GM12878 (cell line): ENCODE data around the gene SLC35D2. TPM values are rescaled to one million over a fixed set of nuclear protein-coding genes. Genes with fewer than 3 reads are reported as not detected.
A peak's percentile ranks its signal among the peaks of the same experiment; 100 is the strongest.

Experiments
- ATAC-seq: fragments of 200-7000 bp; cut with Tn5 transposase; 3 replicates; pipeline ENCODE4 v1.9.1; 2020; ENCODE audit warnings: mild to moderate bottlenecking, moderate library complexity
- BruUV-seq: library from RNA; stranded (reverse); fragments of 400-500 nt; replicated peaks from 2 replicates; lab custom pipeline; 2021; lab: Mats Ljungman, UMichigan
- CTCF ChIA-PET: fragments of 300-600 bp; sonication (Branson Sonifier 250); formaldehyde crosslinking; extraction: SDS; loops from one replicate; lab custom pipeline; 2021; ENCODE audit warnings: inconsistent platforms; lab: Yijun Ruan, JAX
- POLR2A ChIA-PET: fragments of 350-600 bp; formaldehyde crosslinking; extraction: SDS; loops from one replicate; lab custom pipeline; 2021; ENCODE audit warnings: inconsistent platforms; lab: Charles Lee
- RAD21 ChIA-PET: fragments of 300-600 bp; sonication (Branson Sonifier 250); formaldehyde crosslinking; loops from one replicate; lab custom pipeline; 2023; ENCODE audit warnings: antibody characterized with exemption; ENCODE audit not compliant: unreplicated experiment; lab: Charles Lee
- SMC1A ChIA-PET: fragments of 300-600 bp; sonication (Branson Sonifier 250); formaldehyde crosslinking; loops from one replicate; lab custom pipeline; 2023; ENCODE audit not compliant: unreplicated experiment, uncharacterized antibody; lab: Charles Lee
- DNase-seq: peaks from one replicate; pipeline ENCODE4 v3.0.0-alpha.2; 2011; ENCODE audit warnings: low read depth, low spot score
- FAIRE-seq: peaks from 3 replicates; lab custom pipeline; 2011; peaks lifted over from hg19 to GRCh38; lab: Jason Lieb, UNC
- H2AFZ ChIP-seq: 2 replicates; pipeline ENCODE4 v1.6.0; 2011; ENCODE audit warnings: low read depth, low read length, control low read depth; ENCODE audit not compliant: control insufficient read depth
- H3K27ac ChIP-seq: 2 replicates; pipeline ENCODE4 v1.5.1; 2011; ENCODE audit warnings: control low read depth; ENCODE audit not compliant: control insufficient read depth, insufficient read depth
- H3K27me3 ChIP-seq, 2 experiments: replicated peaks in 1 of 2; 2 replicates each; pipeline versions ENCODE4 v1.6.0 to v1.6.1; 2011; ENCODE audit warnings: low read length in 1 of 2; ENCODE audit not compliant: control insufficient read depth in 2 of 2, insufficient read depth in 2 of 2
- H3K36me3 ChIP-seq, 2 experiments: 2 replicates each; pipeline ENCODE4 v1.5.1; 2011; ENCODE audit warnings: low read length in 1 of 2; ENCODE audit not compliant: control insufficient read depth in 2 of 2, insufficient read depth in 2 of 2
- H3K4me1 ChIP-seq: 2 replicates; pipeline ENCODE4 v1.6.1; 2011; ENCODE audit warnings: mild to moderate bottlenecking, low read length, moderate library complexity, mixed read lengths; ENCODE audit not compliant: control insufficient read depth, insufficient read depth
- H3K4me2 ChIP-seq: 2 replicates; pipeline ENCODE4 v1.6.0; 2011; ENCODE audit warnings: control low read depth; ENCODE audit not compliant: control insufficient read depth, insufficient read depth
- H3K4me3 ChIP-seq: fragments of 200-600 bp; sonication (generic); 2 replicates; pipeline ENCODE4 v1.5.1; 2016
- H3K79me2 ChIP-seq: 2 replicates; pipeline ENCODE4 v1.6.0; 2011; ENCODE audit warnings: low read length; ENCODE audit not compliant: control insufficient read depth, insufficient read depth
- H3K9ac ChIP-seq: 2 replicates; pipeline ENCODE4 v1.8.0; 2011; ENCODE audit warnings: low read length, control low read depth, mixed read lengths; ENCODE audit not compliant: control insufficient read depth, insufficient read depth
- H3K9me3 ChIP-seq: replicated peaks from 3 replicates; pipeline ENCODE4 v1.5.1; 2011; ENCODE audit warnings: mild to moderate bottlenecking, low read length; ENCODE audit not compliant: control insufficient read depth, insufficient read depth
- H4K20me1 ChIP-seq: 2 replicates; pipeline ENCODE4 v1.6.0; 2011; ENCODE audit not compliant: control insufficient read depth, insufficient read depth
- CBX3 ChIP-seq: fragments of 200-600 bp; sonication (generic); IDR thresholded peaks from 2 replicates; pipeline ENCODE4 v1.6.1; 2016; ENCODE audit warnings: low read depth, borderline replicate concordance
- IKZF1 ChIP-seq: fragments of 450-650 bp; conservative IDR thresholded peaks from 2 replicates; pipeline ENCODE4 v1.6.1; 2017; ENCODE audit warnings: antibody characterized with exemption, mild to moderate bottlenecking
- KLF5 ChIP-seq: fragments of 450-650 bp; IDR thresholded peaks from 2 replicates; pipeline ENCODE4 v1.6.1; 2014; ENCODE audit warnings: mild to moderate bottlenecking; ENCODE audit not compliant: partially characterized antibody
- MTA3 ChIP-seq: IDR thresholded peaks from 2 replicates; pipeline ENCODE4 v1.6.1; 2012; ENCODE audit warnings: low read length, inconsistent platforms, borderline replicate concordance
- PAX8 ChIP-seq: fragments of 450-650 bp; IDR thresholded peaks from 2 replicates; pipeline ENCODE4 v1.6.1; 2017; ENCODE audit warnings: mild to moderate bottlenecking, moderate library complexity
- TARDBP ChIP-seq: IDR thresholded peaks from 2 replicates; pipeline ENCODE4 v1.6.1; 2016; ENCODE audit warnings: borderline replicate concordance
- WGBS: methylation state at CpG from one replicate; pipeline ENCODE4 v1.1.6; 2016; ENCODE audit warnings: low lambda C conversion rate; ENCODE audit not compliant: insufficient replicate concordance, insufficient coverage; ENCODE audit errors: missing lambda C conversion rate; 5-methylcytosine and 5-hydroxymethylcytosine counted together
- in situ Hi-C: fragments of 300-500 bp; cut with MboI; formaldehyde crosslinking; loops from 9 replicates; pipeline ENCODE4 v1.14.3; 2018; ENCODE audit warnings: mixed read lengths
- intact Hi-C: fragments of 100-400 bp; cut with micrococcal nuclease; formaldehyde crosslinking; loops from one replicate; pipeline ENCODE4 v1.14.2; 2022; ENCODE audit not compliant: unreplicated experiment
- polyA plus RNA-seq, 11 experiments: library from polyadenylated mRNA; depleted of rRNA in 4 of 11; unstranded in 6 of 11; stranded (reverse) in 5 of 11; fragments of >200 nt; fragmentation: Nextera tagmentation in 4 of 11; fragmentation: Illumina TruSeq in 1 of 11; extraction: Ambion mirVana in 4 of 11; extraction: Trizol in 1 of 11; gene quantifications; 1 replicate in 1 of 11; 2 replicates in 10 of 11; pipeline versions ENCODE4 v1.2.1 to v1.2.3, GENCODE V29; 2011 to 2016; ENCODE audit warnings: inconsistent platforms in 2 of 11, missing spikeins in 2 of 11, low read depth in 1 of 11
- total RNA-seq, 4 experiments: library from RNA; depleted of rRNA in 3 of 4; stranded (reverse); fragments of >200 nt in 3 of 4; fragmentation: Illumina TruSeq in 1 of 4; extraction: Trizol in 1 of 4; gene quantifications; 2 replicates each; pipeline versions ENCODE4 v1.2.1 to v1.2.3, GENCODE V29; 2013 to 2021
- TF ChIP-seq, protein P1 (sequence below): fragments of 450-650 bp; IDR thresholded peaks from 2 replicates; pipeline ENCODE4 v1.6.1; 2017; ENCODE audit warnings: mild to moderate bottlenecking, moderate library complexity

Gene SLC35D2
- total and polyA plus RNA-seq, 10 of the 15 experiments (the other 5 are each of a cell fraction or from before 2014, with no cell fraction given) = 0.64 to 6.3 (median 3.5) TPM

DNA sequence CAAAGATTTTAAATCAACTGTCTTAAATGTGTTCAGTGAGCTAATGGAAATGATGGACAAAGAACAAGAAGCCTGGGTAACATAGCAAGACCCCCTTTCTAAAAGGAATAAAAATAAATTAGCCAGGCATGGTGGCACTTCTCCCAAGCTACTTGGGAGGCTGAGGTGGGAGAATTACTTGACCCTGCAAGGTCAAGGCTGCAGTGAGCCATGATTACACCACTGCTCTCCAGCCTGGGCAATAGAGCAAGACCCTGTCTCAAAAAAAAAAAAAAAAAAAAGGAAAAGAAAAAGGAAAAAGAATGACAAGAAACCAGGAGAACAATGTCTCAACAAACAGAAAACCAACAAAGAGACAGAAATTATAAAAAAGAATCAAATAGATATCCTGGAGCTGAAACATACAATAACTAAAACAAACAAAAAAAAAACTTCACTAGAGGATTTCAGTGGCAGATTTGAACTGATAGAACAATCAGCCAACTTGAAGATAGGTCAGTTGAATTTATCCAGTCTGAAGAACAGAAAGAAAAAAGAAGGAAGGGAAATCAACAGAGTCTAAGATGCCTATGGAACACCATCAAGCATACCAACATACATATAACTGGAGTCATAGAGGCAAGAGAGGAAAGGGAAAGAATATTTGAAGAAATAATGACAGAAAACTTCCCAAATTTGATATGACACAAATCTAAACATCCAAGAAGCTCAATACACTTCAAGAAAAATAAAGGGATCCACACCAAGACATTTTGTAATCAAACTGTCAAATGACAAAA lies 16.8 kb upstream of the SLC35D2 start:
- ChIA-PET SMC1A (interaction anchor here (1.1 to 2.2 kb wide), 4 partner anchors 9 to 19 kb away, joined by 3 to 14 read pairs (median 4); no protein-coding TSS in a partner anchor), RAD21 (interaction anchor here (1.8 kb wide), 1 partner anchor 9 kb away, joined by 4 read pairs; no protein-coding TSS in a partner anchor), POLR2A (interaction anchor here (0.7 to 1.3 kb wide), 5 partner anchors 9 to 79 kb away, joined by 3 to 4 read pairs (median 3); no protein-coding TSS in a partner anchor), CTCF (interaction anchor here (0.5 to 2.1 kb wide), 4 partner anchors 9 to 56 kb away, joined by 3 to 8 read pairs (median 3); no protein-coding TSS in a partner anchor)
- Histone ChIP-seq H3K4me1 (peaks cover 11% of the 10 kb centered on the region), H3K36me3 (no peaks in the 10 kb centered on the region; a peak in 1 of 4 replicates), H3K4me3 (no peak overlapping the region), H3K9ac (no peak overlapping the region), H3K4me2 (no peak overlapping the region), H3K9me3 (peaks cover 5% of the 10 kb centered on the region; the same call in 2 of the 3 replicates), H3K27me3 (no peaks in the 10 kb centered on the region), H2AFZ (0 out of 2 replicates have a peak overlapping the region, but pooled peaks have one; percentile 31), H3K27ac (peak overlapping the region; percentile 78; the same call in 1 of the 2 replicates), H3K79me2 (peaks cover 24% of the 10 kb centered on the region), H4K20me1 (no peaks in the 10 kb centered on the region)
- no peak for ATAC-seq
- no peak for DNase-seq
- BruUV-seq = no TSS peak
- FAIRE-seq = no peak
- in situ Hi-C loops = loop anchor here (25.0 kb wide), 1 partner anchor 1237 kb away; the partner anchor contains the start of genes NCBP1 and TSTD2
- no peak for TF ChIP-seq PAX8
- TF ChIP-seq CBX3 = 0 out of 2 replicates have a peak, but pooled peaks have one; percentile 72
- intact Hi-C loops = no loop called here

GRCh38 chr9:96399325-96399633 lies 15.8 kb upstream of the SLC35D2 start:
- no peak for TF ChIP-seq MTA3
- TF ChIP-seq, protein P1, sequence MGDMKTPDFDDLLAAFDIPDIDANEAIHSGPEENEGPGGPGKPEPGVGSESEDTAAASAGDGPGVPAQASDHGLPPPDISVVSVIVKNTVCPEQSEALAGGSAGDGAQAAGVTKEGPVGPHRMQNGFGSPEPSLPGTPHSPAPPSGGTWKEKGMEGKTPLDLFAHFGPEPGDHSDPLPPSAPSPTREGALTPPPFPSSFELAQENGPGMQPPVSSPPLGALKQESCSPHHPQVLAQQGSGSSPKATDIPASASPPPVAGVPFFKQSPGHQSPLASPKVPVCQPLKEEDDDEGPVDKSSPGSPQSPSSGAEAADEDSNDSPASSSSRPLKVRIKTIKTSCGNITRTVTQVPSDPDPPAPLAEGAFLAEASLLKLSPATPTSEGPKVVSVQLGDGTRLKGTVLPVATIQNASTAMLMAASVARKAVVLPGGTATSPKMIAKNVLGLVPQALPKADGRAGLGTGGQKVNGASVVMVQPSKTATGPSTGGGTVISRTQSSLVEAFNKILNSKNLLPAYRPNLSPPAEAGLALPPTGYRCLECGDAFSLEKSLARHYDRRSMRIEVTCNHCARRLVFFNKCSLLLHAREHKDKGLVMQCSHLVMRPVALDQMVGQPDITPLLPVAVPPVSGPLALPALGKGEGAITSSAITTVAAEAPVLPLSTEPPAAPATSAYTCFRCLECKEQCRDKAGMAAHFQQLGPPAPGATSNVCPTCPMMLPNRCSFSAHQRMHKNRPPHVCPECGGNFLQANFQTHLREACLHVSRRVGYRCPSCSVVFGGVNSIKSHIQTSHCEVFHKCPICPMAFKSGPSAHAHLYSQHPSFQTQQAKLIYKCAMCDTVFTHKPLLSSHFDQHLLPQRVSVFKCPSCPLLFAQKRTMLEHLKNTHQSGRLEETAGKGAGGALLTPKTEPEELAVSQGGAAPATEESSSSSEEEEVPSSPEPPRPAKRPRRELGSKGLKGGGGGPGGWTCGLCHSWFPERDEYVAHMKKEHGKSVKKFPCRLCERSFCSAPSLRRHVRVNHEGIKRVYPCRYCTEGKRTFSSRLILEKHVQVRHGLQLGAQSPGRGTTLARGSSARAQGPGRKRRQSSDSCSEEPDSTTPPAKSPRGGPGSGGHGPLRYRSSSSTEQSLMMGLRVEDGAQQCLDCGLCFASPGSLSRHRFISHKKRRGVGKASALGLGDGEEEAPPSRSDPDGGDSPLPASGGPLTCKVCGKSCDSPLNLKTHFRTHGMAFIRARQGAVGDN = no peak
- no peak for TF ChIP-seq KLF5
- no peak for TF ChIP-seq IKZF1
- TF ChIP-seq TARDBP = no peak
- TF ChIP-seq, all 136 proteins: peak for 0
- in situ Hi-C loops (no loop called here), intact Hi-C loops (no loop called here)
- ChIA-PET RAD21 (interaction anchor here (1.6 to 1.8 kb wide), 2 partner anchors 10 to 14 kb away, joined by 4 to 8 read pairs; no protein-coding TSS in a partner anchor), SMC1A (interaction anchor here (0.7 to 2.2 kb wide), 5 partner anchors 10 to 70 kb away, joined by 3 to 14 read pairs (median 3); no protein-coding TSS in a partner anchor), POLR2A (interaction anchor here (0.6 to 1.1 kb wide), 2 partner anchors 10 kb away, joined by 3 read pairs; no protein-coding TSS in a partner anchor), CTCF (no interaction called here)
- Histone ChIP-seq H3K4me1 (peaks cover 11% of the 10 kb centered on the region), H3K27ac (peak overlapping the region; percentile 78), H4K20me1 (no peaks in the 10 kb centered on the region), H3K9ac (peak overlapping the region; percentile 30; the same call in 1 of the 2 replicates), H2AFZ (peak overlapping the region; percentile 77; the same call in 1 of the 2 replicates), H3K9me3 (peaks cover 5% of the 10 kb centered on the region; the same call in 2 of the 3 replicates), H3K4me3 (no peak overlapping the region), H3K27me3 (no peaks in the 10 kb centered on the region), H3K36me3 (peaks cover 0 to 1% of the 10 kb centered on the region in 2 experiments; a peak in 2 of 4 replicates), H3K4me2 (peak overlapping the region; percentile 69), H3K79me2 (peaks cover 24% of the 10 kb centered on the region)
- WGBS = 65% methylated on average over 3 of the region's 3 CpGs
- DNase-seq (no peak), ATAC-seq (peak; percentile 56), FAIRE-seq (no peak)
- no TSS peak for BruUV-seq
